Measurements from ENCODE around the gene CCDC57.
A peak's percentile ranks its signal among the peaks of the same experiment; 100 is the strongest.

The CCDC57 gene

GRCh38 chr17:82241926-82242697 is 29.5 kb upstream of the CCDC57 start:
- Histone ChIP-seq H2AFZ (ENCODE audit: low read depth) (no peak overlapping the region), H3K27ac (no peak overlapping the region), H3K27me3 (ENCODE audit: insufficient read depth, low read depth) (no peaks in the 10 kb centered on the region), H3K79me2 (ENCODE audit: insufficient read depth, low read depth) (no peaks in the 10 kb centered on the region; the same call in 1 of the 2 replicates), H3K36me3 (ENCODE audit: insufficient read depth) (no peaks in the 10 kb centered on the region), H3K9ac (no peak overlapping the region), H3K4me3 (IDR thresholded peaks at IDR 0.05; ENCODE audit: insufficient read depth, low read depth, low read length) (no peak overlapping the region), H3K4me1 (ENCODE audit: low read depth, poor library complexity, severe bottlenecking) (peaks cover 23% of the 10 kb centered on the region), H4K20me1 (ENCODE audit: insufficient read depth) (no peaks in the 10 kb centered on the region), H3K4me2 (no peak overlapping the region)
- no peak for TF ChIP-seq CTCF (conservative IDR thresholded peaks at IDR 0.05; ENCODE audit: low read depth, low read length)

DNA sequence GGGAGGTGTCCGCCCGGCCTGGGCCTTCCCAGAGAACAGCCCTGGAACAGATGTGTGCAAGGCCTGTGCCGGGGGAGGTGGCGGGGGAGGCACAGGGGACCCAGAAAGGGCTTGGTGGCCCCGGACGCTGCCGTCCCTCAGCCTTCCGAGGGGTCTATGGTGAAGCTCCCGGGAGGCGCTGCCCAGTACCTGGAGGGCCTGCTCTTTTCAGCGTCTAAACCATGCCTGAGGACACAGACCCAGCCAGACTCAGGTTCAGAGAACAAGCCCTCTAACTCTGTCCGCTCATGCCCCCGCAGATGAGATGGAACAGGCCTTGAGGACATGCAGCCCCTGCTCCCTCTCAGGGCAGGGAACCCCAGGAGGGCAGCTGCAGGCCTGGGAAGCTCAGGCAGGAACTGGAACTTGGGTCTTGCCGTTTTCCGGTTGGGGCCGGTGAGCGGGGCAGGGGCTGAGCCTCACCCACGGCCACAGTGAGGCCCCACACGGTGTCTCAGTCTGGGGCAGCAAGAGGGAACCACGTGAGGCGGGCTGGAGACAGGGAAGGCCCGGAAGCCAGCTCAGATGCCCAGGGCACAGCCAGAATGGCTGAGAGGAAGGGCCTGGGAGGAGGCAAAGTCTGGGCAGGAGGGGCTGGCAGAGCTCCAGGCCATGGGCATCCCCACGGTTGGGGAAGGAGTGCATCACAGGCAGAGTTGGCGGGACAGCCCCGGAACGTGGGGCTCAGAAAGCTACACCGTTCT is 28.7 kb upstream of the CCDC57 start:
- TF ChIP-seq CTCF (conservative IDR thresholded peaks at IDR 0.05; ENCODE audit: low read depth, low read length) = no peak
- no peak overlapping the region for H2AFZ ChIP-seq (ENCODE audit: low read depth)
- peaks cover 30% of the 10 kb centered on the region for H3K4me1 ChIP-seq (ENCODE audit: low read depth, poor library complexity, severe bottlenecking)
- no peaks in the 10 kb centered on the region; the same call in 1 of the 2 replicates for H3K79me2 ChIP-seq (ENCODE audit: insufficient read depth, low read depth)
- H4K20me1 ChIP-seq (ENCODE audit: insufficient read depth) = no peaks in the 10 kb centered on the region
- H3K9ac ChIP-seq = no peak overlapping the region
- H3K27me3 ChIP-seq (ENCODE audit: insufficient read depth, low read depth) = no peaks in the 10 kb centered on the region
- no peak overlapping the region for H3K4me2 ChIP-seq
- no peak overlapping the region for H3K27ac ChIP-seq
- no peaks in the 10 kb centered on the region for H3K36me3 ChIP-seq (ENCODE audit: insufficient read depth)
- no peak overlapping the region for H3K4me3 ChIP-seq (IDR thresholded peaks at IDR 0.05; ENCODE audit: insufficient read depth, low read depth, low read length)

GRCh38 chr17:82240506-82241182 is 28.0 kb upstream of the CCDC57 start:
- no peaks in the 10 kb centered on the region for H4K20me1 ChIP-seq (ENCODE audit: insufficient read depth)
- H3K4me2 ChIP-seq = no peak overlapping the region
- no peak overlapping the region for H3K9ac ChIP-seq
- peaks cover 36% of the 10 kb centered on the region for H3K4me1 ChIP-seq (ENCODE audit: low read depth, poor library complexity, severe bottlenecking)
- no peak for TF ChIP-seq CTCF (conservative IDR thresholded peaks at IDR 0.05; ENCODE audit: low read depth, low read length)
- H3K36me3 ChIP-seq (ENCODE audit: insufficient read depth) = no peaks in the 10 kb centered on the region
- H2AFZ ChIP-seq (ENCODE audit: low read depth) = no peak overlapping the region
- H3K27ac ChIP-seq = no peak overlapping the region
- no peak overlapping the region for H3K4me3 ChIP-seq (IDR thresholded peaks at IDR 0.05; ENCODE audit: insufficient read depth, low read depth, low read length)
- H3K27me3 ChIP-seq (ENCODE audit: insufficient read depth, low read depth) = no peaks in the 10 kb centered on the region; the same call in 1 of the 2 replicates
- no peaks in the 10 kb centered on the region; the same call in 1 of the 2 replicates for H3K79me2 ChIP-seq (ENCODE audit: insufficient read depth, low read depth)

DNA sequence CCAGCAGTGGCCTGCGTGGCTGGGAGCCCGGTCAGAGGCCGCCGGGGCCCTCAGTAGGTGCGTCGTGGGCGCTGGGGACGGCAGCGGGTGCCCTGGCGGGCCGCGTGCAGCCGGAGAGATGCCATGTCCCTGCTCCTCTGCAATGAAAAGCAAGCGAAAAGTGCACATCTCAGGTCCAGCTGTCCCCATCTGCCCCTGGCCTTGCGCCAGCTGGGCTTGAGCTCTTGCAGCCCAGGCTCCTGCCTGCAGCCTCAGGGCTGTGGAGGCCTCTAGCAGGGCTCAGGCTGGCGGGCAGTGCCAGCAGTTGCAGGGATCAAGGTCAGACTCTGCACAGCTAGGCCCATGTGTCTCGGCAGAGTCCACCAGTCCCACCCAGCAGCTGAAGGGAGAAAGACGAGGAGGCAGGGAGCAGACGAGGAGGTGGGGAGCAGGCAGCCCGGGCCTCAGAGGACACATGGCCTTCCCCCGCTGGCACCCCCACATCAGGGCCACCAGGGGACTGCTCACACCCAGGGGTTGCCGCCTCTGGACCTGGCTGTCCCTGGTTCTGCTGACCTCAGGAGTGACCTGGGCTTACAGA is 27.4 kb upstream of the CCDC57 start:
- H3K27ac ChIP-seq = no peak overlapping the region

More for the DNA sequence above, 27.4 kb upstream of the CCDC57 start:
- H3K4me2 ChIP-seq = 0 out of 2 replicates have a peak overlapping the region, but pooled peaks have one; percentile 13
- TF ChIP-seq CTCF (conservative IDR thresholded peaks at IDR 0.05; ENCODE audit: low read depth, low read length) = no peak
- H4K20me1 ChIP-seq (ENCODE audit: insufficient read depth) = no peaks in the 10 kb centered on the region
- no peak overlapping the region for H2AFZ ChIP-seq (ENCODE audit: low read depth)
- H3K27me3 ChIP-seq (ENCODE audit: insufficient read depth, low read depth) = peaks cover under 1% of the 10 kb centered on the region; the same call in 1 of the 2 replicates
- no peaks in the 10 kb centered on the region; the same call in 1 of the 2 replicates for H3K79me2 ChIP-seq (ENCODE audit: insufficient read depth, low read depth)
- H3K4me1 ChIP-seq (ENCODE audit: low read depth, poor library complexity, severe bottlenecking) = peaks cover 36% of the 10 kb centered on the region
- H3K4me3 ChIP-seq (IDR thresholded peaks at IDR 0.05; ENCODE audit: insufficient read depth, low read depth, low read length) = no peak overlapping the region
- no peaks in the 10 kb centered on the region for H3K36me3 ChIP-seq (ENCODE audit: insufficient read depth)
- H3K9ac ChIP-seq = no peak overlapping the region
